Endothelial cell (in vitro differentiated cells): ENCODE measurements around the gene SERINC4. TPM values are rescaled to one million over a fixed set of nuclear protein-coding genes. Genes with fewer than 3 reads are reported as not detected.

Source experiments
- DNase-seq: peaks from one replicate; pipeline ENCODE4 v3.0.0; 2021; ENCODE audit warnings: low spot score
- H3K27ac Mint-ChIP-seq: one replicate; pipeline ENCODE4 v1.8.0; 2021; ENCODE audit warnings: mixed read lengths, inconsistent platforms; ENCODE audit not compliant: unreplicated experiment
- H3K27me3 Mint-ChIP-seq: one replicate; pipeline ENCODE4 v1.8.0; 2021; ENCODE audit warnings: mild to moderate bottlenecking, moderate library complexity, mixed read lengths, inconsistent platforms; ENCODE audit not compliant: unreplicated experiment
- H3K36me3 Mint-ChIP-seq: one replicate; pipeline ENCODE4 v1.8.0; 2021; ENCODE audit warnings: mild to moderate bottlenecking, low read depth, mixed read lengths, inconsistent platforms; ENCODE audit not compliant: unreplicated experiment
- H3K4me1 Mint-ChIP-seq: one replicate; pipeline ENCODE4 v1.8.0; 2021; ENCODE audit warnings: mild to moderate bottlenecking, mixed read lengths, inconsistent platforms; ENCODE audit not compliant: unreplicated experiment
- H3K4me3 Mint-ChIP-seq: one replicate; pipeline ENCODE4 v1.8.0; 2021; ENCODE audit warnings: mild to moderate bottlenecking, mixed read lengths, inconsistent platforms; ENCODE audit not compliant: unreplicated experiment
- H3K9me3 Mint-ChIP-seq: one replicate; pipeline ENCODE4 v1.8.0; 2021; ENCODE audit warnings: mixed read lengths, inconsistent platforms; ENCODE audit not compliant: unreplicated experiment
- CTCF ChIP-seq: fragments of 200-600 bp; sonication (generic); IDR thresholded peaks from one replicate; pipeline ENCODE4 v1.5.0; 2021; ENCODE audit warnings: antibody characterized with exemption; ENCODE audit not compliant: unreplicated experiment
- total RNA-seq: library from RNA; stranded (reverse); fragmentation: NEBNext Ultra II Directional; extraction: Animal tissue kit (Norgen Biotek cat#: 25700); gene quantifications from one replicate; pipeline ENCODE4 v1.2.1, GENCODE V29; 2021; ENCODE audit not compliant: unreplicated experiment

The SERINC4 gene
- total RNA-seq, 1 donor from 2014 or later = not detected

- DNase-seq = peak; percentile 71
- no peaks in the 10 kb centered on the region for H3K9me3 Mint-ChIP-seq
- peaks cover 9% of the 10 kb centered on the region for H3K27me3 Mint-ChIP-seq
- H3K4me1 Mint-ChIP-seq = peaks cover 7% of the 10 kb centered on the region
- H3K36me3 Mint-ChIP-seq = peaks cover 12% of the 10 kb centered on the region
- no peak overlapping the region for H3K27ac Mint-ChIP-seq
- peak; percentile 65 for TF ChIP-seq CTCF
- H3K4me3 Mint-ChIP-seq = peak overlapping the region; percentile 78
Measured at GRCh38 chr15:43777267-43777914, 22.6 kb downstream of the SERINC4 start.

GRCh38 chr15:43776718-43777266 is 23.2 kb downstream of the SERINC4 start, which contains the start of gene ELL3:
Gene ELL3, minus strand, starts transcription at chr15:43776966. Its CDS starts 65 bp downstream, at chr15:43776901.
- Mint-ChIP-seq H3K27ac (no peak within 1 kb of the TSS), H3K9me3 (no peaks in the 10 kb centered on the region), H3K4me3 (peak within 1 kb of the TSS; percentile 78), H3K4me1 (peaks cover 4% of the 10 kb centered on the region), H3K27me3 (peaks cover 9% of the 10 kb centered on the region), H3K36me3 (peaks cover 18% of the 10 kb centered on the region)
- no peak for TF ChIP-seq CTCF
- DNase-seq = peak; percentile 26

- peaks cover 9% of the 10 kb centered on the region for H3K27me3 Mint-ChIP-seq
- H3K4me1 Mint-ChIP-seq = peaks cover 4% of the 10 kb centered on the region
- TF ChIP-seq CTCF = no peak
- peaks cover 20% of the 10 kb centered on the region for H3K36me3 Mint-ChIP-seq
- no peak overlapping the region for H3K27ac Mint-ChIP-seq
- peak overlapping the region; percentile 62 for H3K4me3 Mint-ChIP-seq
- no peaks in the 10 kb centered on the region for H3K9me3 Mint-ChIP-seq
- DNase-seq = peak; percentile 28
Measured at GRCh38 chr15:43776101-43776717, 23.8 kb downstream of the SERINC4 start.

DNA sequence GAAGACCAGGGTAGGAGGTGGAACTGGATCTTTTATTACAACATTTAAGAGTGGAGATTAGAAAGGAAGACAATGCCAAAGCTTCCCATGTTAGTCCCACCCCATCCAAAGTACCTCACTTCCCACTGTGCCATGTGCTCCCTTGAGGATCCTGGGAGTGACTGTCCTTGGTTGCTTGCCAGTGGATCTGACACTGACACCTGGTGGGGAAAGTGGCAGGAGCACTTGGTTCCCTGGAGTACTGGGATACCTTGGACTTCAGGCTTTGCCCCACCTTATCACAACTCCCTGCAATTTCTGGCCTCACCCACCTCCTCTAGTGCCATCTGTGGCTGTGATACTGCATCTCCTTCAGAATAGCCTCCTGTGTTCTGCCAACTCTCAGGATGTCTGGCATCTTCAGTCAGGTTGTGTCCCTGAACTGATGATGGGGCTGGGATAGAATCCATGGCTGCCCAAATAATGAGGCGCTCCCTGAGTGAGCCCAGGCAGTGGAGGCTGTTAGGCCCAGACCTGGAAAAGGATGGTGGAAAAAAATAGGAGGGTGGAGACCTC is 24.5 kb downstream of the SERINC4 start:
- TF ChIP-seq CTCF = peak; percentile 14
- peaks cover 7% of the 10 kb centered on the region for H3K27me3 Mint-ChIP-seq
- peaks cover 26% of the 10 kb centered on the region for H3K36me3 Mint-ChIP-seq
- H3K27ac Mint-ChIP-seq = no peak overlapping the region
- H3K4me3 Mint-ChIP-seq = peak overlapping the region; percentile 40
- peaks cover 4% of the 10 kb centered on the region for H3K4me1 Mint-ChIP-seq
- DNase-seq = peak; percentile 43
- no peaks in the 10 kb centered on the region for H3K9me3 Mint-ChIP-seq

- peaks cover 4% of the 10 kb centered on the region for H3K4me1 Mint-ChIP-seq
- peaks cover 5% of the 10 kb centered on the region for H3K27me3 Mint-ChIP-seq
- no peak for TF ChIP-seq CTCF
- H3K9me3 Mint-ChIP-seq = no peaks in the 10 kb centered on the region
- H3K36me3 Mint-ChIP-seq = peaks cover 38% of the 10 kb centered on the region
- no peak overlapping the region for H3K27ac Mint-ChIP-seq
- H3K4me3 Mint-ChIP-seq = no peak overlapping the region
- DNase-seq = no peak
Measured at GRCh38 chr15:43774062-43774461, 26.0 kb downstream of the SERINC4 start.
